SJSA1 (cell line): ENCODE measurements around the gene TGM1. TPM values are rescaled to one million over a fixed set of nuclear protein-coding genes. Genes with fewer than 3 reads are reported as not detected.

ENCODE experiments used
- DNase-seq, 2 experiments: peaks; one replicate each; pipeline ENCODE4 v3.0.0-alpha.2; 2015 to 2020; ENCODE audit warnings: low spot score in 2 of 2, low read depth in 1 of 2
- H3K27ac ChIP-seq: fragments of 250-450 bp; sonication (Bioruptor Pico); 2 replicates; pipeline ENCODE4 v1.5.1; 2020; ENCODE audit warnings: mild to moderate bottlenecking, moderate library complexity
- H3K27me3 ChIP-seq: fragments of 250-450 bp; sonication (Bioruptor Pico); replicated peaks from 2 replicates; pipeline ENCODE4 v1.5.1; 2020; ENCODE audit warnings: mild to moderate bottlenecking, moderate library complexity
- H3K36me3 ChIP-seq: fragments of 250-450 bp; sonication (Bioruptor Pico); 2 replicates; pipeline ENCODE4 v1.5.1; 2020; ENCODE audit warnings: mild to moderate bottlenecking
- H3K4me1 ChIP-seq: fragments of 250-450 bp; sonication (Bioruptor Pico); replicated peaks from 2 replicates; pipeline ENCODE4 v1.6.1; 2021; ENCODE audit warnings: mild to moderate bottlenecking
- H3K4me3 ChIP-seq: fragments of 250-450 bp; sonication (Bioruptor Pico); 2 replicates; pipeline ENCODE4 v1.5.1; 2020; ENCODE audit warnings: mild to moderate bottlenecking
- H3K9me3 ChIP-seq: fragments of 250-450 bp; sonication (Bioruptor Pico); replicated peaks from 2 replicates; pipeline ENCODE4 v1.5.1; 2020; ENCODE audit warnings: mild to moderate bottlenecking
- total RNA-seq: library from RNA; depleted of rRNA; stranded (reverse); fragments of >200 nt; shearing (Covaris generic); gene quantifications from 2 replicates; pipeline ENCODE4 v1.2.3, GENCODE V29; 2014

The TGM1 gene
- total RNA-seq, 1 experiment from 2014 or later = 0.76 TPM

GRCh38 chr14:24299255-24300191, 36.5 kb upstream of the TGM1 start, which contains the start of the genes DHRS1 and NOP9:
TSS of gene DHRS1 (minus strand) at chr14:24299780. CDS start at chr14:24299106, 674 bp downstream.
TSS of gene NOP9 (plus strand) at chr14:24299850. CDS start at chr14:24299955, 105 bp downstream.
- no peaks in the 10 kb centered on the region for H3K9me3 ChIP-seq
- peaks cover 24% of the 10 kb centered on the region for H3K4me1 ChIP-seq
- peaks cover 50% of the 10 kb centered on the region for H3K36me3 ChIP-seq
- peak; percentile 74 to 84 for DNase-seq
- H3K4me3 ChIP-seq = peak within 1 kb of the TSS; percentile 56
- H3K27me3 ChIP-seq = no peaks in the 10 kb centered on the region
- peak within 1 kb of the TSS; percentile 26 for H3K27ac ChIP-seq

GRCh38 chr14:24298892-24299254, 35.9 kb upstream of the TGM1 start:
- peak overlapping the region; percentile 26 for H3K27ac ChIP-seq
- H3K36me3 ChIP-seq = peaks cover 43% of the 10 kb centered on the region
- peak overlapping the region; percentile 56 for H3K4me3 ChIP-seq
- no peaks in the 10 kb centered on the region for H3K9me3 ChIP-seq
- peak; percentile 42 to 80 for DNase-seq
- H3K4me1 ChIP-seq = peaks cover 24% of the 10 kb centered on the region
- no peaks in the 10 kb centered on the region for H3K27me3 ChIP-seq

- no peaks in the 10 kb centered on the region for H3K27me3 ChIP-seq
- H3K27ac ChIP-seq = no peak overlapping the region
- DNase-seq = no peak
- H3K4me3 ChIP-seq = no peak overlapping the region
- no peaks in the 10 kb centered on the region for H3K9me3 ChIP-seq
- peaks cover 28% of the 10 kb centered on the region for H3K36me3 ChIP-seq
- H3K4me1 ChIP-seq = peaks cover 24% of the 10 kb centered on the region
These were observed 34.4 kb upstream of the TGM1 start for GRCh38 chr14:24297190-24297964.

- peak; percentile 49 to 78 for DNase-seq
- H3K36me3 ChIP-seq = peaks cover 23% of the 10 kb centered on the region
- H3K4me1 ChIP-seq = peaks cover 24% of the 10 kb centered on the region
- H3K9me3 ChIP-seq = no peaks in the 10 kb centered on the region
- peak overlapping the region; percentile 51; the same call in 1 of the 2 replicates for H3K27ac ChIP-seq
- no peaks in the 10 kb centered on the region for H3K27me3 ChIP-seq
- H3K4me3 ChIP-seq = no peak overlapping the region
These were observed 33.6 kb upstream of the TGM1 start for GRCh38 chr14:24296341-24297157.

- Histone ChIP-seq H3K4me3 (no peak overlapping the region), H3K9me3 (no peaks in the 10 kb centered on the region), H3K36me3 (peaks cover 17% of the 10 kb centered on the region), H3K27me3 (no peaks in the 10 kb centered on the region), H3K27ac (no peak overlapping the region), H3K4me1 (peaks cover 6% of the 10 kb centered on the region)
- DNase-seq = no peak
These were observed 30.5 kb upstream of the TGM1 start for GRCh38 chr14:24293525-24293924.

GRCh38 chr14:24292118-24292807, 29.3 kb upstream of the TGM1 start:
- no peak for DNase-seq
- H3K9me3 ChIP-seq = no peaks in the 10 kb centered on the region
- peaks cover 17% of the 10 kb centered on the region for H3K36me3 ChIP-seq
- H3K4me3 ChIP-seq = no peak overlapping the region
- no peaks in the 10 kb centered on the region for H3K27me3 ChIP-seq
- H3K4me1 ChIP-seq = peaks cover 6% of the 10 kb centered on the region
- H3K27ac ChIP-seq = no peak overlapping the region

GRCh38 chr14:24291446-24292117, 28.6 kb upstream of the TGM1 start:
- peaks cover 2% of the 10 kb centered on the region for H3K4me1 ChIP-seq
- DNase-seq = no peak
- no peak overlapping the region for H3K27ac ChIP-seq

GRCh38 chr14:24290746-24291145, 27.8 kb upstream of the TGM1 start:
- Histone ChIP-seq H3K4me3 (no peak overlapping the region), H3K27ac (no peak overlapping the region), H3K27me3 (no peaks in the 10 kb centered on the region), H3K9me3 (no peaks in the 10 kb centered on the region), H3K4me1 (no peaks in the 10 kb centered on the region), H3K36me3 (peaks cover 8% of the 10 kb centered on the region)
- DNase-seq = no peak

More at GRCh38 chr14:24291446-24292117, 28.6 kb upstream of the TGM1 start:
- no peaks in the 10 kb centered on the region for H3K27me3 ChIP-seq
- H3K4me3 ChIP-seq = no peak overlapping the region
- no peaks in the 10 kb centered on the region for H3K9me3 ChIP-seq
- peaks cover 16% of the 10 kb centered on the region for H3K36me3 ChIP-seq

- Histone ChIP-seq H3K27me3 (no peaks in the 10 kb centered on the region), H3K4me3 (no peak overlapping the region), H3K36me3 (peaks cover 5% of the 10 kb centered on the region), H3K9me3 (no peaks in the 10 kb centered on the region), H3K27ac (no peak overlapping the region), H3K4me1 (no peaks in the 10 kb centered on the region)
- no peak for DNase-seq
These were observed 26.8 kb upstream of the TGM1 start for GRCh38 chr14:24289649-24290280.

GRCh38 chr14:24286996-24287395, 24.0 kb upstream of the TGM1 start:
- Histone ChIP-seq H3K9me3 (no peaks in the 10 kb centered on the region), H3K4me1 (no peaks in the 10 kb centered on the region), H3K36me3 (peaks cover 5% of the 10 kb centered on the region), H3K27ac (no peak overlapping the region), H3K27me3 (no peaks in the 10 kb centered on the region), H3K4me3 (no peak overlapping the region)
- no peak for DNase-seq

- Histone ChIP-seq H3K4me1 (no peaks in the 10 kb centered on the region), H3K27ac (no peak overlapping the region), H3K4me3 (no peak overlapping the region), H3K36me3 (no peaks in the 10 kb centered on the region), H3K27me3 (no peaks in the 10 kb centered on the region), H3K9me3 (no peaks in the 10 kb centered on the region)
- DNase-seq = no peak
These were observed 22.4 kb upstream of the TGM1 start for GRCh38 chr14:24285351-24285750.

- H3K36me3 ChIP-seq = no peaks in the 10 kb centered on the region
- no peaks in the 10 kb centered on the region for H3K9me3 ChIP-seq
- DNase-seq = no peak
- H3K4me3 ChIP-seq = no peak overlapping the region
- H3K27ac ChIP-seq = no peak overlapping the region
- H3K4me1 ChIP-seq = no peaks in the 10 kb centered on the region
- no peaks in the 10 kb centered on the region for H3K27me3 ChIP-seq
These were observed 21.6 kb upstream of the TGM1 start for GRCh38 chr14:24284501-24285035.
